K562 (cell line): ENCODE data around the gene KMT2E. TPM values are rescaled to one million over a fixed set of nuclear protein-coding genes. Genes with fewer than 3 reads are reported as not detected.

Source experiments
- ATF1 ChIP-seq, 2 experiments: fragments of 450-650 bp in 1 of 2; IDR thresholded peaks; 2 replicates each; pipeline ENCODE4 v1.6.1; 2016; ENCODE audit warnings: missing compliant biosample characterization in 1 of 2, missing genetic modification characterization in 1 of 2
- ETV5 ChIP-seq: sonication (generic); formaldehyde crosslinking; IDR thresholded peaks from 2 replicates; pipeline ENCODE4 v1.4.0; 2020; ENCODE audit warnings: low read depth, mild to moderate bottlenecking, missing genetic modification reagents
- GTF2F1 ChIP-seq: IDR thresholded peaks from 2 replicates; pipeline ENCODE4 v1.6.1; 2011; ENCODE audit warnings: low read depth, low read length, improper control_type of control experiment
- KAT7 ChIP-seq: sonication (generic); formaldehyde crosslinking; IDR thresholded peaks from 2 replicates; pipeline ENCODE4 v1.8.0; 2022; ENCODE audit warnings: missing genetic modification reagents, mild to moderate bottlenecking, borderline replicate concordance
- LARP7 ChIP-seq: fragments of 450-650 bp; IDR thresholded peaks from 2 replicates; pipeline ENCODE4 v1.6.1; 2016
- MGA ChIP-seq: fragments of 450-650 bp; IDR thresholded peaks from 2 replicates; pipeline ENCODE4 v1.6.1; 2016; ENCODE audit warnings: mild to moderate bottlenecking, moderate library complexity
- PHB ChIP-seq: fragments of 250-450 bp; sonication (Bioruptor Pico); IDR thresholded peaks from 2 replicates; pipeline ENCODE4 v1.5.0; 2021
- PRDM10 ChIP-seq: fragments of 450-650 bp; IDR thresholded peaks from 2 replicates; pipeline ENCODE4 v1.6.1; 2018; ENCODE audit not compliant: partially characterized antibody
- SNIP1 ChIP-seq: fragments of 450-650 bp; IDR thresholded peaks from 2 replicates; pipeline ENCODE4 v1.7.1; 2017; ENCODE audit warnings: low read depth, mild to moderate bottlenecking
- TFAP4 ChIP-seq: sonication (generic); formaldehyde crosslinking; IDR thresholded peaks from 2 replicates; pipeline ENCODE4 v1.8.0; 2022; ENCODE audit warnings: missing genetic modification reagents, mild to moderate bottlenecking, moderate library complexity, borderline replicate concordance
- polyA plus RNA-seq, 8 experiments: library from polyadenylated mRNA; depleted of rRNA in 4 of 8; stranded (reverse) in 5 of 8; unstranded in 3 of 8; fragments of >200 nt; fragmentation: Nextera tagmentation in 2 of 8; fragmentation: Illumina TruSeq in 1 of 8; extraction: Ambion mirVana in 2 of 8; extraction: Trizol in 1 of 8; gene quantifications; 2 replicates each; pipeline versions ENCODE4 v1.2.1 to v1.2.3, GENCODE V29; 2011 to 2014; ENCODE audit warnings: inconsistent platforms in 1 of 8, missing spikeins in 1 of 8
- total RNA-seq, 7 experiments: library from RNA; depleted of rRNA in 6 of 7; stranded (reverse); fragments of >200 nt in 6 of 7; fragmentation: Illumina TruSeq in 2 of 7; extraction: Trizol in 2 of 7; gene quantifications; 2 replicates each; pipeline versions ENCODE4 v1.2.1 to v1.2.3, GENCODE V29; 2011 to 2021; ENCODE audit warnings: low replicate concordance in 1 of 7

Gene KMT2E
- total and polyA plus RNA-seq, 9 of the 15 experiments (the other 6 are each of a cell fraction or from before 2014, with no cell fraction given), result 8.9 to 55.3 (median 38.1) TPM

- TF ChIP-seq MGA (no peak), SNIP1 (0 out of 2 replicates have a peak, but pooled peaks have one; percentile 4), ETV5 (CRISPR knock-in tag) (no peak), KAT7 (CRISPR knock-in tag) (peak; percentile 10; the same call in 1 of the 2 replicates), LARP7 (peak; percentile 91; the same call in 1 of the 2 replicates), GTF2F1 (no peak), TFAP4 (CRISPR knock-in tag) (no peak; the same call in 1 of the 2 replicates), ATF1 (CRISPR knock-in tag; IDR thresholded peaks at IDR 0.05) (no peak), ATF1 (tag; IDR thresholded peaks at IDR 0.05) (peak; percentile 66), PHB (CRISPR knock-in tag) (peak; percentile 97), PRDM10 (peak; percentile 68)
Observed at GRCh38 chr7:105013816-105014692, at the start of gene KMT2E (continued).
